CD4-positive, CD25-positive, alpha-beta regulatory T cell (primary cell): Measurements from ENCODE around the gene TRAF3IP1. TPM values are rescaled to one million over a fixed set of nuclear protein-coding genes. Genes with fewer than 3 reads are reported as not detected.
A peak's percentile ranks its signal among the peaks of the same experiment; 100 is the strongest.

Experiments used
- ATAC-seq, 2 donors: fragments of 150-1000 bp; cut with Tn5 transposase; one replicate each; pipeline ENCODE4 v1.10.0; 2021; ENCODE audit warnings: low read depth in 2 of 2, moderate number of reproducible peaks in 2 of 2, moderate library complexity in 1 of 2
- DNase-seq, 3 donors: peaks; one replicate each; pipeline versions ENCODE4 v3.0.0 to v3.0.0-alpha.2; 2012 to 2022; ENCODE audit warnings: mixed read lengths in 1 of 3
- H3K27ac ChIP-seq: one replicate; pipeline ENCODE4 v1.7.0; 2013; ENCODE audit warnings: mild to moderate bottlenecking, low read length; ENCODE audit not compliant: insufficient read depth, poor library complexity, severe bottlenecking
- H3K27me3 ChIP-seq: one replicate; pipeline ENCODE4 v1.7.0; 2013; ENCODE audit warnings: low read length; ENCODE audit not compliant: control insufficient read depth, insufficient read depth
- H3K36me3 ChIP-seq: one replicate; pipeline ENCODE4 v1.7.0; 2013; ENCODE audit warnings: mild to moderate bottlenecking, low read length, moderate library complexity; ENCODE audit not compliant: control insufficient read depth, insufficient read depth
- H3K4me1 ChIP-seq: 2 replicates; pipeline ENCODE4 v1.7.0; 2013; ENCODE audit warnings: mild to moderate bottlenecking, low read length; ENCODE audit not compliant: insufficient read depth, control insufficient read depth, poor library complexity, severe bottlenecking
- H3K4me3 ChIP-seq: one replicate; pipeline ENCODE4 v1.7.0; 2013; ENCODE audit warnings: low read depth, mild to moderate bottlenecking, low read length, moderate library complexity
- H3K9me3 ChIP-seq, 2 experiments: 1 replicate in 1 of 2; 2 replicates in 1 of 2; pipeline ENCODE4 v1.7.0; 2013; ENCODE audit warnings: low read length in 2 of 2, mild to moderate bottlenecking in 1 of 2, moderate library complexity in 1 of 2; ENCODE audit not compliant: control insufficient read depth in 2 of 2
- H3K27ac Mint-ChIP-seq, 3 donors: one replicate each; pipeline ENCODE4 v1.8.0; 2020 to 2022; ENCODE audit warnings: mild to moderate bottlenecking in 3 of 3, mixed read lengths in 3 of 3, moderate library complexity in 2 of 3
- H3K27me3 Mint-ChIP-seq: one replicate; pipeline ENCODE4 v1.8.0; 2022; ENCODE audit warnings: mild to moderate bottlenecking, mixed read lengths
- H3K36me3 Mint-ChIP-seq: one replicate; pipeline ENCODE4 v1.8.0; 2020; ENCODE audit warnings: mixed read lengths
- H3K4me1 Mint-ChIP-seq, 4 donors: one replicate each; pipeline ENCODE4 v1.8.0; 2020 to 2022; ENCODE audit warnings: mixed read lengths in 4 of 4, mild to moderate bottlenecking in 1 of 4
- H3K4me3 Mint-ChIP-seq, 4 donors: one replicate each; pipeline ENCODE4 v1.8.0; 2020 to 2022; ENCODE audit warnings: mild to moderate bottlenecking in 4 of 4, mixed read lengths in 4 of 4, moderate library complexity in 3 of 4
- H3K9me3 Mint-ChIP-seq, 7 donors: one replicate each; pipeline ENCODE4 v1.8.0; 2020 to 2022; ENCODE audit warnings: mixed read lengths in 7 of 7, mild to moderate bottlenecking in 3 of 7, moderate library complexity in 2 of 7
- polyA plus RNA-seq, 4 donors: library from polyadenylated mRNA; unstranded; fragments of 300-500 nt; fragmentation: Illumina TruSeq; gene quantifications; one replicate each; pipeline ENCODE4 v1.2.3, GENCODE V29; 2021
- total RNA-seq: library from RNA; stranded (reverse); gene quantifications from one replicate; pipeline ENCODE4 v1.2.3, GENCODE V29; 2022

Gene TRAF3IP1
- total and polyA plus RNA-seq, 5 donors from 2014 or later, result 3.1 to 9.9 (median 3.5) TPM

- H3K4me1 ChIP-seq, result peaks cover 11% of the 10 kb centered on the region
- DNase-seq, result no peak
- no peaks in the 10 kb centered on the region for H3K36me3 ChIP-seq
- H3K9me3 ChIP-seq, result no peaks in the 10 kb centered on the region
- no peak for ATAC-seq
- H3K4me3 ChIP-seq, result no peak overlapping the region
- no peaks in the 10 kb centered on the region for H3K27me3 ChIP-seq
- Mint-ChIP-seq H3K4me3 (no peak overlapping the region), H3K9me3 (peaks cover 0 to 1% (median 0%) of the 10 kb centered on the region in 7 donors), H3K27ac (peak overlapping the region in 1 of 3 donors; percentile 69), H3K27me3 (no peaks in the 10 kb centered on the region), H3K4me1 (peaks cover 10 to 23% (median 16%) of the 10 kb centered on the region in 4 donors), H3K36me3 (peaks cover 28% of the 10 kb centered on the region)
- H3K27ac ChIP-seq, result no peak overlapping the region
Measured at GRCh38 chr2:238383135-238383534, 62.8 kb downstream of the TRAF3IP1 start.

GRCh38 chr2:238383743-238384380 is 63.5 kb downstream of the TRAF3IP1 start:
- no peaks in the 10 kb centered on the region for H3K36me3 ChIP-seq
- no peaks in the 10 kb centered on the region for H3K27me3 Mint-ChIP-seq
- no peak overlapping the region for H3K4me3 ChIP-seq
- H3K27me3 ChIP-seq, result no peaks in the 10 kb centered on the region
- H3K9me3 Mint-ChIP-seq, result peaks cover 0 to 1% (median 0%) of the 10 kb centered on the region in 7 donors
- H3K9me3 ChIP-seq, result no peaks in the 10 kb centered on the region
- DNase-seq (no peak), ATAC-seq (no peak)
- no peak overlapping the region for H3K4me3 Mint-ChIP-seq
- H3K4me1 Mint-ChIP-seq, result peaks cover 10 to 21% (median 16%) of the 10 kb centered on the region in 4 donors
- H3K4me1 ChIP-seq, result peaks cover 11% of the 10 kb centered on the region
- H3K36me3 Mint-ChIP-seq, result peaks cover 28% of the 10 kb centered on the region
- H3K27ac ChIP-seq, result no peak overlapping the region
- H3K27ac Mint-ChIP-seq, result peak overlapping the region in 1 of 3 donors; percentile 62

GRCh38 chr2:238387332-238387731 is 67.0 kb downstream of the TRAF3IP1 start:
- Histone ChIP-seq H3K4me1 (no peaks in the 10 kb centered on the region), H3K4me3 (no peak overlapping the region), H3K27ac (no peak overlapping the region), H3K36me3 (no peaks in the 10 kb centered on the region), H3K9me3 (no peaks in the 10 kb centered on the region), H3K27me3 (no peaks in the 10 kb centered on the region)
- Mint-ChIP-seq H3K27ac (no peak overlapping the region), H3K4me3 (no peak overlapping the region), H3K9me3 (peaks cover 0 to 1% (median 0%) of the 10 kb centered on the region in 7 donors), H3K4me1 (peaks cover 4 to 12% (median 5%) of the 10 kb centered on the region in 4 donors), H3K27me3 (no peaks in the 10 kb centered on the region), H3K36me3 (peaks cover 13% of the 10 kb centered on the region)
- ATAC-seq, result no peak
- DNase-seq, result peak in 1 of 3 donors; percentile 15

- no peak overlapping the region for H3K4me3 ChIP-seq
- no peaks in the 10 kb centered on the region for H3K36me3 ChIP-seq
- H3K27me3 Mint-ChIP-seq, result no peaks in the 10 kb centered on the region
- H3K4me3 Mint-ChIP-seq, result no peak overlapping the region
- no peaks in the 10 kb centered on the region for H3K9me3 ChIP-seq
- H3K27me3 ChIP-seq, result no peaks in the 10 kb centered on the region
- ATAC-seq (no peak), DNase-seq (no peak)
- H3K27ac Mint-ChIP-seq, result peak overlapping the region in 1 of 3 donors; percentile 36
- H3K4me1 ChIP-seq, result no peaks in the 10 kb centered on the region
- no peak overlapping the region for H3K27ac ChIP-seq
- H3K36me3 Mint-ChIP-seq, result peaks cover 3% of the 10 kb centered on the region
- peaks cover 0 to 1% (median 0%) of the 10 kb centered on the region in 7 donors for H3K9me3 Mint-ChIP-seq
- peaks cover 4 to 12% (median 5%) of the 10 kb centered on the region in 4 donors for H3K4me1 Mint-ChIP-seq
Measured at GRCh38 chr2:238388794-238389193, 68.5 kb downstream of the TRAF3IP1 start.

- H3K4me1 Mint-ChIP-seq, result peaks cover 4 to 12% (median 5%) of the 10 kb centered on the region in 4 donors
- no peaks in the 10 kb centered on the region for H3K4me1 ChIP-seq
- DNase-seq, result no peak
- no peaks in the 10 kb centered on the region for H3K9me3 ChIP-seq
- no peaks in the 10 kb centered on the region for H3K27me3 Mint-ChIP-seq
- no peaks in the 10 kb centered on the region for H3K36me3 ChIP-seq
- no peaks in the 10 kb centered on the region for H3K36me3 Mint-ChIP-seq
- H3K27ac ChIP-seq, result no peak overlapping the region
- ATAC-seq, result no peak
- H3K4me3 Mint-ChIP-seq, result no peak overlapping the region
- H3K4me3 ChIP-seq, result no peak overlapping the region
- H3K27me3 ChIP-seq, result no peaks in the 10 kb centered on the region
- H3K9me3 Mint-ChIP-seq, result peaks cover 0 to 1% (median 0%) of the 10 kb centered on the region in 7 donors
- H3K27ac Mint-ChIP-seq, result no peak overlapping the region
Measured at GRCh38 chr2:238389988-238390589, 69.8 kb downstream of the TRAF3IP1 start.

- no peaks in the 10 kb centered on the region for H3K27me3 ChIP-seq
- H3K36me3 ChIP-seq, result no peaks in the 10 kb centered on the region
- no peaks in the 10 kb centered on the region for H3K36me3 Mint-ChIP-seq
- no peak overlapping the region for H3K27ac Mint-ChIP-seq
- no peak for DNase-seq
- ATAC-seq, result no peak
- H3K4me3 Mint-ChIP-seq, result no peak overlapping the region
- H3K4me1 ChIP-seq, result no peaks in the 10 kb centered on the region
- H3K4me1 Mint-ChIP-seq, result peaks cover 4 to 8% (median 6%) of the 10 kb centered on the region in 4 donors
- no peak overlapping the region for H3K4me3 ChIP-seq
- no peaks in the 10 kb centered on the region for H3K9me3 Mint-ChIP-seq
- H3K27ac ChIP-seq, result no peak overlapping the region
- H3K9me3 ChIP-seq, result no peaks in the 10 kb centered on the region
- H3K27me3 Mint-ChIP-seq, result no peaks in the 10 kb centered on the region
Measured at GRCh38 chr2:238391042-238391689, 70.8 kb downstream of the TRAF3IP1 start.

- Mint-ChIP-seq H3K27ac (no peak overlapping the region), H3K4me1 (peaks cover 0 to 3% (median under 1%) of the 10 kb centered on the region in 4 donors), H3K36me3 (peaks cover 6% of the 10 kb centered on the region), H3K4me3 (peak overlapping the region in 1 of 4 donors; percentile 51), H3K9me3 (peaks cover 0 to 1% (median 0%) of the 10 kb centered on the region in 7 donors), H3K27me3 (no peaks in the 10 kb centered on the region)
- Histone ChIP-seq H3K27me3 (no peaks in the 10 kb centered on the region), H3K9me3 (no peaks in the 10 kb centered on the region), H3K4me3 (no peak overlapping the region), H3K27ac (no peak overlapping the region), H3K4me1 (no peaks in the 10 kb centered on the region), H3K36me3 (no peaks in the 10 kb centered on the region)
- no peak for ATAC-seq
- DNase-seq, result no peak
Measured at GRCh38 chr2:238396663-238397062, 76.3 kb downstream of the TRAF3IP1 start.
